ENCODE results near the gene SYNPO2L. TPM values are rescaled to one million over a fixed set of nuclear protein-coding genes. Genes with fewer than 3 reads are reported as not detected.
A peak's percentile ranks its signal among the peaks of the same experiment; 100 is the strongest.

The SYNPO2L gene
- total and polyA plus RNA-seq, 8 donors, result 0.20 to 1.3 (median 0.79) TPM

- no peaks in the 10 kb centered on the region for H3K9me3 ChIP-seq
- TF ChIP-seq CTCF (IDR thresholded peaks at IDR 0.05), result no peak
- H3K4me1 ChIP-seq, result peaks cover 10 to 11% of the 10 kb centered on the region in 2 donors
- no peak for ATAC-seq
- H3K4me3 ChIP-seq, result no peak overlapping the region
- H3K27ac ChIP-seq, result no peak overlapping the region
- DNase-seq, result no peak
- intact Hi-C loops (cut with DNase I), result no loop called here
- H3K27me3 ChIP-seq, result no peaks in the 10 kb centered on the region
- H3K36me3 ChIP-seq, result no peaks in the 10 kb centered on the region
Observed at GRCh38 chr10:73629165-73629564, 26.7 kb downstream of the SYNPO2L start.

GRCh38 chr10:73628405-73628804 lies 27.4 kb downstream of the SYNPO2L start:
- intact Hi-C loops (cut with DNase I), result no loop called here
- no peaks in the 10 kb centered on the region for H3K36me3 ChIP-seq
- H3K4me1 ChIP-seq, result peaks cover 10 to 11% of the 10 kb centered on the region in 2 donors
- no peaks in the 10 kb centered on the region for H3K27me3 ChIP-seq
- H3K9me3 ChIP-seq, result no peaks in the 10 kb centered on the region
- no peak for ATAC-seq
- no peak for DNase-seq
- no peak for TF ChIP-seq CTCF (IDR thresholded peaks at IDR 0.05)
- no peak overlapping the region for H3K4me3 ChIP-seq
- no peak overlapping the region for H3K27ac ChIP-seq

GRCh38 chr10:73627300-73627699 lies 28.5 kb downstream of the SYNPO2L start:
- H3K4me1 ChIP-seq, result peaks cover 10 to 11% of the 10 kb centered on the region in 2 donors
- no peak for ATAC-seq
- no peaks in the 10 kb centered on the region for H3K9me3 ChIP-seq
- DNase-seq, result no peak
- no peak for TF ChIP-seq CTCF (IDR thresholded peaks at IDR 0.05)
- no peaks in the 10 kb centered on the region for H3K27me3 ChIP-seq
- no peaks in the 10 kb centered on the region for H3K36me3 ChIP-seq
- intact Hi-C loops (cut with DNase I), result no loop called here
- H3K4me3 ChIP-seq, result no peak overlapping the region
- H3K27ac ChIP-seq, result no peak overlapping the region

- peaks cover 10 to 11% of the 10 kb centered on the region in 2 donors for H3K4me1 ChIP-seq
- H3K4me3 ChIP-seq, result peak overlapping the region; percentile 82 to 83
- H3K27ac ChIP-seq, result peak overlapping the region; percentile 74 to 78
- DNase-seq (peak; percentile 95 to 99 (median 96)), ATAC-seq (peak; percentile 97)
- H3K36me3 ChIP-seq, result no peaks in the 10 kb centered on the region
- TF ChIP-seq CTCF (IDR thresholded peaks at IDR 0.05), result no peak
- intact Hi-C loops (cut with DNase I), result no loop called here
- no peaks in the 10 kb centered on the region for H3K9me3 ChIP-seq
- H3K27me3 ChIP-seq, result no peaks in the 10 kb centered on the region
Observed at GRCh38 chr10:73625884-73626752, 29.7 kb downstream of the SYNPO2L start.

GRCh38 chr10:73625004-73625883 lies 30.6 kb downstream of the SYNPO2L start:
- no peaks in the 10 kb centered on the region for H3K9me3 ChIP-seq
- no peaks in the 10 kb centered on the region for H3K36me3 ChIP-seq
- ATAC-seq (peak; percentile 60), DNase-seq (peak in 3 of 4 donors; percentile 55 to 83 (median 57))
- TF ChIP-seq CTCF (IDR thresholded peaks at IDR 0.05), result no peak
- intact Hi-C loops (cut with DNase I), result no loop called here
- H3K27me3 ChIP-seq, result no peaks in the 10 kb centered on the region
- peak overlapping the region; percentile 82 to 83 for H3K4me3 ChIP-seq
- peak overlapping the region; percentile 74 to 78 for H3K27ac ChIP-seq
- H3K4me1 ChIP-seq, result peaks cover 10 to 11% of the 10 kb centered on the region in 2 donors
